PC-3 (cell line): Measurements from ENCODE around the gene SNX17. TPM values are rescaled to one million over a fixed set of nuclear protein-coding genes. Genes with fewer than 3 reads are reported as not detected.
"Not testable (repeated sequence)": the region's sequence is repeated elsewhere in the genome, so short reads cannot be mapped to it uniquely, and the experiment has no call there.

Source experiments
- ATAC-seq: fragments of 200-7000 bp; cut with Tn5 transposase; 2 replicates; pipeline ENCODE4 v1.9.1; 2020; ENCODE audit warnings: mild to moderate bottlenecking, moderate library complexity
- BruUV-seq: library from RNA; stranded (reverse); fragments of 400-500 nt; replicated peaks from 2 replicates; lab custom pipeline; 2021; lab: Mats Ljungman, UMichigan
- CTCF ChIA-PET: fragments of 300-600 bp; sonication (Branson Sonifier 250); formaldehyde crosslinking; loops from one replicate; lab custom pipeline; 2022; ENCODE audit warnings: antibody characterized with exemption; lab: Charles Lee
- POLR2A ChIA-PET: fragments of 300-600 bp; sonication (Branson Sonifier 250); formaldehyde crosslinking; loops from one replicate; lab custom pipeline; 2022; ENCODE audit warnings: antibody characterized with exemption; ENCODE audit not compliant: unreplicated experiment; lab: Charles Lee
- DNase-seq: peaks from one replicate; pipeline ENCODE4 v3.0.0-alpha.2; 2015
- H2AFZ ChIP-seq: fragments of 300-600 bp; sonication (generic); 2 replicates; pipeline ENCODE4 v1.6.0; 2016; ENCODE audit warnings: antibody characterized with exemption, low read length
- H3F3A ChIP-seq: fragments of 300-600 bp; sonication (generic); one replicate; pipeline ENCODE4 v1.6.0; 2017; ENCODE audit warnings: antibody characterized with exemption, low read length, control low read depth, mild to moderate bottlenecking; ENCODE audit not compliant: unreplicated experiment
- H3K27ac ChIP-seq: fragments of 300-600 bp; sonication (generic); 2 replicates; pipeline ENCODE4 v1.5.1; 2016; ENCODE audit warnings: mild to moderate bottlenecking, low read length
- H3K27me3 ChIP-seq: fragments of 300-600 bp; sonication (generic); 2 replicates; pipeline ENCODE4 v1.6.1; 2016; ENCODE audit warnings: low read length, mixed read lengths
- H3K36me3 ChIP-seq: fragments of 300-600 bp; sonication (generic); 2 replicates; pipeline ENCODE4 v1.6.1; 2016; ENCODE audit warnings: low read depth, mixed run types, low read length, mixed read lengths
- H3K4me1 ChIP-seq: fragments of 300-600 bp; sonication (generic); 2 replicates; pipeline ENCODE4 v1.5.1; 2016; ENCODE audit warnings: low read length; ENCODE audit not compliant: insufficient read depth
- H3K4me2 ChIP-seq: fragments of 300-600 bp; sonication (generic); 2 replicates; pipeline ENCODE4 v1.6.0; 2016; ENCODE audit warnings: low read length
- H3K4me3 ChIP-seq: fragments of 300-600 bp; sonication (generic); 2 replicates; pipeline ENCODE4 v1.5.1; 2016; ENCODE audit warnings: mild to moderate bottlenecking, low read length, mixed read lengths
- H3K79me2 ChIP-seq: fragments of 300-600 bp; sonication (generic); 2 replicates; pipeline ENCODE4 v1.6.1; 2017; ENCODE audit warnings: low read length, mixed read lengths
- H3K9ac ChIP-seq: fragments of 300-600 bp; sonication (generic); 2 replicates; pipeline ENCODE4 v1.6.0; 2016; ENCODE audit warnings: mild to moderate bottlenecking, low read length
- H3K9me2 ChIP-seq: fragments of 300-600 bp; sonication (generic); replicated peaks from 2 replicates; pipeline ENCODE4 v1.6.1; 2016; ENCODE audit warnings: mixed run types, low read length, mixed read lengths
- H3K9me3 ChIP-seq: fragments of 300-600 bp; sonication (generic); 2 replicates; pipeline ENCODE4 v1.6.1; 2016; ENCODE audit warnings: low read length, mixed read lengths
- H4K20me1 ChIP-seq: fragments of 300-600 bp; sonication (generic); 2 replicates; pipeline ENCODE4 v1.6.1; 2016; ENCODE audit warnings: low read length, mixed read lengths
- CTCF ChIP-seq: fragments of 300-600 bp; sonication (generic); conservative IDR thresholded peaks from 2 replicates; pipeline ENCODE4 v1.5.1; 2017; ENCODE audit warnings: antibody characterized with exemption, low read depth, mild to moderate bottlenecking, low read length
- EZH2 ChIP-seq: fragments of 300-600 bp; sonication (generic); IDR thresholded peaks from one replicate; pipeline ENCODE4 v1.6.1; 2017; ENCODE audit warnings: antibody characterized with exemption, mild to moderate bottlenecking, low read length; ENCODE audit not compliant: unreplicated experiment
- EZH2phosphoT487 ChIP-seq: fragments of 300-600 bp; sonication (generic); IDR thresholded peaks from 2 replicates; pipeline ENCODE4 v1.6.1; 2018; ENCODE audit warnings: mild to moderate bottlenecking, antibody characterized with exemption, low read length, borderline replicate concordance
- intact Hi-C: fragments of 100-400 bp; cut with micrococcal nuclease; formaldehyde crosslinking; loops from 2 replicates; pipeline ENCODE4 v1.9.0; 2023
- total RNA-seq: library from RNA; depleted of rRNA; stranded (reverse); fragments of >200 nt; gene quantifications from 2 replicates; pipeline ENCODE4 v1.2.3, GENCODE V29; 2014

Gene SNX17
- total RNA-seq, 1 experiment from 2014 or later: 110 TPM

- intact Hi-C loops: no loop called here
- H4K20me1 ChIP-seq: no peaks in the 10 kb centered on the region
- ChIA-PET POLR2A (no interaction called here), CTCF (no interaction called here)
- ATAC-seq (peak; percentile 58), DNase-seq (no peak)
- H3K4me2 ChIP-seq: no peak overlapping the region
- no peak overlapping the region for H3K27ac ChIP-seq
- H3K27me3 ChIP-seq: no peaks in the 10 kb centered on the region
- H3K4me3 ChIP-seq: no peak overlapping the region
- no peaks in the 10 kb centered on the region for H3K36me3 ChIP-seq
- no peaks in the 10 kb centered on the region for H3F3A ChIP-seq
- no peak for TF ChIP-seq EZH2phosphoT487
- TF ChIP-seq CTCF: no peak
- TF ChIP-seq EZH2: no peak
- no peak overlapping the region for H2AFZ ChIP-seq
- H3K9me2 ChIP-seq: no peaks in the 10 kb centered on the region
- H3K79me2 ChIP-seq: no peaks in the 10 kb centered on the region
- H3K9ac ChIP-seq: no peak overlapping the region
- no TSS peak for BruUV-seq
- no peaks in the 10 kb centered on the region for H3K9me3 ChIP-seq
- H3K4me1 ChIP-seq: no peaks in the 10 kb centered on the region
These were observed 50.6 kb downstream of the SNX17 start for GRCh38 chr2:27420996-27421395.

- Histone ChIP-seq H3K4me2 (no peak overlapping the region), H3K27me3 (no peaks in the 10 kb centered on the region), H3K36me3 (no peaks in the 10 kb centered on the region), H3F3A (no peaks in the 10 kb centered on the region), H4K20me1 (no peaks in the 10 kb centered on the region), H3K27ac (no peak overlapping the region), H2AFZ (no peak overlapping the region), H3K4me3 (no peak overlapping the region), H3K4me1 (no peaks in the 10 kb centered on the region), H3K79me2 (no peaks in the 10 kb centered on the region), H3K9ac (no peak overlapping the region), H3K9me2 (no peaks in the 10 kb centered on the region), H3K9me3 (no peaks in the 10 kb centered on the region)
- POLR2A ChIA-PET: no interaction called here
- BruUV-seq: no TSS peak
- no peak for TF ChIP-seq CTCF
- no peak for TF ChIP-seq EZH2
- TF ChIP-seq EZH2phosphoT487: no peak
- ATAC-seq (no peak), DNase-seq (no peak)
- CTCF ChIA-PET: no interaction called here
- intact Hi-C loops: no loop called here
These were observed 51.3 kb downstream of the SNX17 start for GRCh38 chr2:27421660-27422250.

- H3K9me3 ChIP-seq: no peaks in the 10 kb centered on the region
- H2AFZ ChIP-seq: no peak overlapping the region
- DNase-seq: no peak
- no peaks in the 10 kb centered on the region for H4K20me1 ChIP-seq
- no peaks in the 10 kb centered on the region for H3K36me3 ChIP-seq
- TF ChIP-seq EZH2phosphoT487 (no peak), CTCF (no peak), EZH2 (no peak)
- intact Hi-C loops: no loop called here
- H3F3A ChIP-seq: no peaks in the 10 kb centered on the region
- no peak overlapping the region for H3K9ac ChIP-seq
- ATAC-seq: no peak
- no peaks in the 10 kb centered on the region for H3K27me3 ChIP-seq
- BruUV-seq: no TSS peak
- 0 out of 2 replicates have a peak, but pooled peaks cover 6% of the 10 kb centered on the region for H3K4me1 ChIP-seq
- no peak overlapping the region for H3K27ac ChIP-seq
- ChIA-PET CTCF (no interaction called here), POLR2A (no interaction called here)
- H3K9me2 ChIP-seq: no peaks in the 10 kb centered on the region
- no peak overlapping the region for H3K4me3 ChIP-seq
- H3K79me2 ChIP-seq: no peaks in the 10 kb centered on the region
- H3K4me2 ChIP-seq: no peak overlapping the region
These were observed 52.5 kb downstream of the SNX17 start for GRCh38 chr2:27422958-27423357.

GRCh38 chr2:27425039-27425438 is 54.6 kb downstream of the SNX17 start:
- CTCF ChIA-PET: interaction anchor here (0.6 kb wide), 1 partner anchor 1064 kb away, joined by 4 read pairs; no protein-coding TSS in a partner anchor
- peaks cover 11% of the 10 kb centered on the region for H3K79me2 ChIP-seq
- peaks cover 12% of the 10 kb centered on the region for H3K4me1 ChIP-seq
- H3K9me2 ChIP-seq, intact Hi-C loops, H3K36me3 ChIP-seq, H2AFZ ChIP-seq, H3K4me3 ChIP-seq, DNase-seq, H3K9me3 ChIP-seq, H3F3A ChIP-seq, H4K20me1 ChIP-seq, H3K27ac ChIP-seq, H3K27me3 ChIP-seq, BruUV-seq, ATAC-seq, H3K9ac ChIP-seq, H3K4me2 ChIP-seq: not testable (repeated sequence)
- POLR2A ChIA-PET: interaction anchor here (0.6 kb wide), 1 partner anchor 203 kb away, joined by 3 read pairs; the partner anchor contains the start of gene CCDC121
